Keratinocyte (primary cell): Measurements from ENCODE around the gene NET1. TPM values are rescaled to one million over a fixed set of nuclear protein-coding genes. Genes with fewer than 3 reads are reported as not detected.
A peak's percentile ranks its signal among the peaks of the same experiment; 100 is the strongest.

Experiments
- DNase-seq: peaks from one replicate; pipeline ENCODE4 v3.0.0-alpha.2; 2011; ENCODE audit warnings: low read depth, missing footprints, low spot score
- FAIRE-seq: peaks from 2 replicates; lab custom pipeline; 2011; peaks lifted over from hg19 to GRCh38; lab: Jason Lieb, UNC
- H2AFZ ChIP-seq: 2 replicates; pipeline ENCODE4 v1.6.0; 2012; ENCODE audit warnings: low read length, control low read depth, inconsistent platforms; ENCODE audit not compliant: control insufficient read depth
- H3K27ac ChIP-seq: 2 replicates; pipeline ENCODE4 v1.5.1; 2011; ENCODE audit warnings: low read length; ENCODE audit not compliant: control insufficient read depth, insufficient read depth
- H3K27me3 ChIP-seq: 3 replicates; pipeline ENCODE4 v1.6.0; 2011; ENCODE audit warnings: low read length; ENCODE audit not compliant: control insufficient read depth, insufficient read depth; ENCODE audit errors: extremely low read depth
- H3K36me3 ChIP-seq, 2 experiments: 2 replicates in 1 of 2; 3 replicates in 1 of 2; pipeline ENCODE4 v1.5.1; 2011; ENCODE audit warnings: low read length in 2 of 2, mild to moderate bottlenecking in 1 of 2; ENCODE audit not compliant: control insufficient read depth in 2 of 2, insufficient read depth in 2 of 2; ENCODE audit errors: extremely low read depth in 1 of 2
- H3K4me1 ChIP-seq: 3 replicates; pipeline ENCODE4 v1.5.1; 2011; ENCODE audit warnings: low read length; ENCODE audit not compliant: control insufficient read depth, insufficient read depth; ENCODE audit errors: extremely low read depth
- H3K4me2 ChIP-seq: 3 replicates; pipeline ENCODE4 v1.6.0; 2011; ENCODE audit warnings: low read depth, low read length; ENCODE audit not compliant: control insufficient read depth, insufficient read depth; ENCODE audit errors: extremely low read depth
- H3K4me3 ChIP-seq, 3 experiments: fragments of 200-600 bp in 1 of 3; sonication (generic) in 1 of 3; 2 replicates in 2 of 3; 3 replicates in 1 of 3; pipeline ENCODE4 v1.5.1; 2011 to 2016; ENCODE audit warnings: low read length in 3 of 3, mild to moderate bottlenecking in 3 of 3, control low read depth in 2 of 3, inconsistent platforms in 1 of 3, low read depth in 1 of 3, mixed read lengths in 1 of 3, mixed run types in 1 of 3, moderate library complexity in 1 of 3; ENCODE audit not compliant: control insufficient read depth in 2 of 3, insufficient read depth in 2 of 3; ENCODE audit errors: extremely low read depth in 1 of 3
- H3K79me2 ChIP-seq: 2 replicates; pipeline ENCODE4 v1.6.0; 2012; ENCODE audit warnings: low read length; ENCODE audit not compliant: control insufficient read depth, insufficient read depth
- H3K9ac ChIP-seq: 3 replicates; pipeline ENCODE4 v1.6.0; 2011; ENCODE audit warnings: low read length; ENCODE audit not compliant: control insufficient read depth, insufficient read depth; ENCODE audit errors: extremely low read depth
- H3K9me1 ChIP-seq: 3 replicates; pipeline ENCODE4 v1.6.0; 2011; ENCODE audit warnings: low read length; ENCODE audit not compliant: control insufficient read depth, insufficient read depth; ENCODE audit errors: extremely low read depth
- H3K9me3 ChIP-seq: 2 replicates; pipeline ENCODE4 v1.5.1; 2012; ENCODE audit warnings: low read depth, low read length; ENCODE audit not compliant: control insufficient read depth
- H4K20me1 ChIP-seq: 3 replicates; pipeline ENCODE4 v1.6.0; 2011; ENCODE audit warnings: low read length; ENCODE audit not compliant: control insufficient read depth, insufficient read depth; ENCODE audit errors: extremely low read depth
- EZH2 ChIP-seq: IDR thresholded peaks from one replicate; pipeline ENCODE4 v1.6.1; 2012; ENCODE audit warnings: inconsistent platforms, mild to moderate bottlenecking, low read length, moderate library complexity
- dilution Hi-C: fragments of 300-500 bp; cut with MboI; formaldehyde crosslinking; loops from one replicate; pipeline ENCODE4 v1.7.0; 2020; ENCODE audit warnings: low sequenced_read_pairs; ENCODE audit not compliant: extremely low pct_ligation_motif_present
- polyA plus RNA-seq, 5 experiments: library from polyadenylated mRNA; depleted of rRNA in 3 of 5; stranded (reverse) in 3 of 5; stranded (forward) in 1 of 5; unstranded in 1 of 5; fragments of >200 nt; gene quantifications; 1 replicate in 1 of 5; 2 replicates in 3 of 5; 3 replicates in 1 of 5; pipeline versions ENCODE4 v1.2.1 to v1.2.3, GENCODE V29; 2011 to 2012; ENCODE audit warnings: missing spikeins in 2 of 5, low read depth in 1 of 5, low replicate concordance in 1 of 5
- TF ChIP-seq, protein P1 (sequence below), 3 experiments: IDR thresholded peaks in 1 of 3; conservative IDR thresholded peaks in 1 of 3; optimal IDR thresholded peaks in 1 of 3; 2 replicates in 2 of 3; 3 replicates in 1 of 3; pipeline versions ENCODE3 to v1.5.1; 2011; ENCODE audit warnings: low read length in 3 of 3, mild to moderate bottlenecking in 3 of 3, moderate library complexity in 2 of 3, control low read depth in 1 of 3, inconsistent platforms in 1 of 3; ENCODE audit not compliant: insufficient read depth in 2 of 3; ENCODE audit errors: extremely low read depth in 1 of 3

The NET1 gene
- polyA plus RNA-seq, 1 donor (not counting 4 experiments of a cell fraction or from before 2014, with no cell fraction given) = 214 TPM

DNA sequence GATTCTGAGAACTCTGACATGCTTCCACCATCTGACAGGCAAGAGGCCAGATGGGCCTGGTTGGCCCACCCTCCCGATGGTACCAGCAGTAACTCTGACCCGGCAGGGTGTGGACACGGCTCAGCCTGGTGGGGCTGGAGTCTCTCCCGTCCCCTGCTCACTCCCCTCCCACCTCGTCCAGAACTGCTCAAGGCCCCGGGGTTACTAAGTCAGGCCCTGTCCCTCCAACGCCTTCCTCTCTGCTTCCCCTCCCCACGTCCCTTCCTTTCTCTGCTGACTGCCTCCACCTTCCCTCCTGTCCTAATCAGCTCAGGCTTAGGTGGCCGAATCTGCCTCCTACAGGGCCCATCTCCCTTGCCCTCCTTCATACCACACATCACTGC, 74.5 kb downstream of the NET1 start:
- H3K4me3 ChIP-seq = no peak overlapping the region
- H3K9ac ChIP-seq = no peak overlapping the region
- H3K79me2 ChIP-seq = no peaks in the 10 kb centered on the region
- no peaks in the 10 kb centered on the region for H3K9me1 ChIP-seq
- DNase-seq (no peak), FAIRE-seq (no peak)
- H4K20me1 ChIP-seq = no peaks in the 10 kb centered on the region
- TF ChIP-seq EZH2 = no peak
- H2AFZ ChIP-seq = no peak overlapping the region
- H3K4me1 ChIP-seq = peaks cover 27% of the 10 kb centered on the region
- H3K27ac ChIP-seq = no peak overlapping the region
- H3K36me3 ChIP-seq = no peaks in the 10 kb centered on the region
- no peaks in the 10 kb centered on the region for H3K27me3 ChIP-seq
- peaks cover 8% of the 10 kb centered on the region for H3K9me3 ChIP-seq
- no peak overlapping the region for H3K4me2 ChIP-seq
- dilution Hi-C loops = no loop called here

DNA sequence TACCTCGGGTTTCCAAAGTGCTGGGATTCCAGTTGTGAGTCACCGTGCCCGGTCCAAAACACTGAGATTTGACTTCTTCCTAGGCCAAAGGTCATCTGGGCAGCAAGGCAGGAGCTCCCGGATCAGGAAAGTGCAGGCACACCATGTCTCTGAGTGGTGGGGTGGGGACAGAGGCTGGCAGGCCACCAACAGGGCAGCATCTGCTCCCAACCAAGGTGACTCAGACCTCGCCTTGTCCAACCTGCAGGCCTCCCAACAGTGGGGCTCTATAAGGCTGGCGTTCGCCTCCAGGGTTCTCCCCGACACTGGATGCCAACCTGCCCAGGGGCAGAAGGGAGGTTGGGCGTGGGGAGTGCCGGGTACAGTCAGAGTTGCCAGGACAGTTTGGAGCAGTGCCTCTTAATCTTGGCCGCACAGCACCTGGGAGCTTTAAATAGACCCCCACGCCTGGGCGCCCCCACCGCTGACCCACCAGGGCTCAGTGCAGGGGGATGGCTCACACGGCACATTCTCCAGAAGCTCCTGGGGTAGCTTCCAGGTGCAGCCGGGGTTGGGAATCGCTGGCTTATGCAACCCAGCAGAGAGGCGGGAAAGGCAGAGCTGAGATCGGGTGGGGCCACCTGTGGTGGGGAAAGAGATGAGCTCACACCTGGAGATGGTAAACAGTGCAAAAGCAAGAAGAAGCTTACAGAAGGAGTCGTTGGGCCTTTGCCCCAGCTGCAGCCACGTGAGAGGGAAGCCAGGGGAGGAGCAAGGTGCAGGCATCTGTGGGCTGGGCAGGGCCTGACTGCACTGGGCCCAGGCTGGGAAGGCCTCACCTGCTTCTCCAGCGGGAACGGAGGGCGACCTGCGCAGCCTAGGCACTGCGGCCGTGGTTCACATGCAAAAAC, 76.2 kb downstream of the NET1 start:
- H2AFZ ChIP-seq = peak overlapping the region; percentile 27
- no peaks in the 10 kb centered on the region for H4K20me1 ChIP-seq
- H3K4me1 ChIP-seq = peaks cover 27% of the 10 kb centered on the region
- H3K27ac ChIP-seq = peak overlapping the region; percentile 92
- H3K27me3 ChIP-seq = no peaks in the 10 kb centered on the region
- H3K9me1 ChIP-seq = no peaks in the 10 kb centered on the region
- H3K4me2 ChIP-seq = peak overlapping the region; percentile 69
- peaks cover 3% of the 10 kb centered on the region for H3K9me3 ChIP-seq
- no peaks in the 10 kb centered on the region for H3K36me3 ChIP-seq
- peak; percentile 84 for DNase-seq
- dilution Hi-C loops = no loop called here
- peak overlapping the region; percentile 81 for H3K9ac ChIP-seq
- TF ChIP-seq, protein P1, sequence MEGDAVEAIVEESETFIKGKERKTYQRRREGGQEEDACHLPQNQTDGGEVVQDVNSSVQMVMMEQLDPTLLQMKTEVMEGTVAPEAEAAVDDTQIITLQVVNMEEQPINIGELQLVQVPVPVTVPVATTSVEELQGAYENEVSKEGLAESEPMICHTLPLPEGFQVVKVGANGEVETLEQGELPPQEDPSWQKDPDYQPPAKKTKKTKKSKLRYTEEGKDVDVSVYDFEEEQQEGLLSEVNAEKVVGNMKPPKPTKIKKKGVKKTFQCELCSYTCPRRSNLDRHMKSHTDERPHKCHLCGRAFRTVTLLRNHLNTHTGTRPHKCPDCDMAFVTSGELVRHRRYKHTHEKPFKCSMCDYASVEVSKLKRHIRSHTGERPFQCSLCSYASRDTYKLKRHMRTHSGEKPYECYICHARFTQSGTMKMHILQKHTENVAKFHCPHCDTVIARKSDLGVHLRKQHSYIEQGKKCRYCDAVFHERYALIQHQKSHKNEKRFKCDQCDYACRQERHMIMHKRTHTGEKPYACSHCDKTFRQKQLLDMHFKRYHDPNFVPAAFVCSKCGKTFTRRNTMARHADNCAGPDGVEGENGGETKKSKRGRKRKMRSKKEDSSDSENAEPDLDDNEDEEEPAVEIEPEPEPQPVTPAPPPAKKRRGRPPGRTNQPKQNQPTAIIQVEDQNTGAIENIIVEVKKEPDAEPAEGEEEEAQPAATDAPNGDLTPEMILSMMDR (optimal IDR thresholded peaks at IDR 0.05 in 1 of 3, IDR thresholded peaks at IDR 0.05 in 1 of 3, conservative IDR thresholded peaks at IDR 0.05 in 1 of 3; ENCODE audit: extremely low read depth in 1 of 3, insufficient read depth in 2 of 3, low read length in 3 of 3) = no peak
- TF ChIP-seq EZH2 = no peak
- H3K79me2 ChIP-seq = no peaks in the 10 kb centered on the region
- H3K4me3 ChIP-seq = peak overlapping the region in 1 of 3 experiments; percentile 22
- FAIRE-seq = peak; percentile 95
